HFFc6 (cell line): ENCODE results near the gene TNPO2. TPM values are rescaled to one million over a fixed set of nuclear protein-coding genes. Genes with fewer than 3 reads are reported as not detected.

ENCODE experiments used
- DNase-seq: peaks from one replicate; pipeline ENCODE4 v3.0.0-alpha.2; 2018
- H3K27ac Mint-ChIP-seq: 2 replicates; pipeline ENCODE4 v1.8.0; 2020; ENCODE audit warnings: mild to moderate bottlenecking, mixed read lengths
- H3K27me3 Mint-ChIP-seq: 2 replicates; pipeline ENCODE4 v1.8.0; 2021; ENCODE audit warnings: mild to moderate bottlenecking, moderate library complexity, mixed read lengths; ENCODE audit not compliant: insufficient read depth
- H3K36me3 Mint-ChIP-seq: 2 replicates; pipeline ENCODE4 v1.8.0; 2021; ENCODE audit warnings: low read depth, mixed read lengths
- H3K4me1 Mint-ChIP-seq: 2 replicates; pipeline ENCODE4 v1.8.0; 2020; ENCODE audit warnings: low read depth, mixed read lengths
- H3K4me3 Mint-ChIP-seq: 2 replicates; pipeline ENCODE4 v1.8.0; 2020; ENCODE audit warnings: mild to moderate bottlenecking, moderate library complexity, mixed read lengths
- H3K9me3 Mint-ChIP-seq: 2 replicates; pipeline ENCODE4 v1.8.0; 2020; ENCODE audit warnings: mild to moderate bottlenecking, mixed read lengths
- CTCF ChIP-seq: fragments of 200-600 bp; sonication (generic); IDR thresholded peaks from 2 replicates; pipeline ENCODE4 v1.5.0; 2021; ENCODE audit warnings: antibody characterized with exemption, mild to moderate bottlenecking
- total RNA-seq, 6 experiments: library from RNA; stranded (reverse); fragmentation: NEBNext Ultra II Directional; extraction: Animal tissue kit (Norgen Biotek cat#: 25700); gene quantifications; 2 replicates in 1 of 6; 3 replicates in 5 of 6; pipeline ENCODE4 v1.2.3, GENCODE V29; 2021

TNPO2 gene
- total RNA-seq, 6 experiments from 2014 or later, result 56.8 to 78.7 (median 66.0) TPM

GRCh38 chr19:12649941-12650340, 73.8 kb downstream of the TNPO2 start:
- H3K27me3 Mint-ChIP-seq, result no peaks in the 10 kb centered on the region
- peaks cover 24% of the 10 kb centered on the region for H3K36me3 Mint-ChIP-seq
- DNase-seq, result no peak
- no peak overlapping the region for H3K27ac Mint-ChIP-seq
- TF ChIP-seq CTCF, result no peak
- no peaks in the 10 kb centered on the region for H3K9me3 Mint-ChIP-seq
- H3K4me3 Mint-ChIP-seq, result no peak overlapping the region
- no peaks in the 10 kb centered on the region for H3K4me1 Mint-ChIP-seq

Other genes starting within 250 kb of the TNPO2 start
- 1 to 10 TPM in 5 of 6 experiments, under 1 TPM in 1; 0.99 to 1.7 (median 1.2) TPM for gene ZNF709, start 239.1 kb downstream of the TNPO2 start, total RNA-seq
- 1 to 10 TPM; 3.5 to 4.7 (median 4.2) TPM for gene ZNF564, start 172.4 kb downstream of the TNPO2 start, total RNA-seq
- 1 to 10 TPM; 5.4 to 9.2 (median 7.8) TPM for gene ZNF490, start 113.1 kb downstream of the TNPO2 start, total RNA-seq
- gene ZNF791, start 113.0 kb downstream of the TNPO2 start, total RNA-seq, result 10 to 100 TPM; 18.3 to 21.9 (median 19.0) TPM
- gene MAN2B1, start 57.2 kb downstream of the TNPO2 start, total RNA-seq, result 10 to 100 TPM; 49.9 to 69.9 (median 65.2) TPM
- gene WDR83, start 57.1 kb downstream of the TNPO2 start, total RNA-seq, result 10 to 100 TPM in 3 of 6 experiments, 1 to 10 TPM in 3; 8.6 to 13.3 (median 9.9) TPM
- 10 to 100 TPM; 53.3 to 69.2 (median 59.6) TPM for gene DHPS, start 42.1 kb downstream of the TNPO2 start, total RNA-seq
- not detected for gene GNG14, start 35.9 kb downstream of the TNPO2 start, total RNA-seq
- gene FBXW9, start 27.3 kb downstream of the TNPO2 start, total RNA-seq, result 1 to 10 TPM; 4.5 to 7.1 (median 5.4) TPM
- gene TRIR, start 10.8 kb upstream of the TNPO2 start, total RNA-seq, result 100 to 1,000 TPM; 147 to 189 (median 176) TPM
- 100 to 1,000 TPM in 5 of 6 experiments, 10 to 100 TPM in 1; 97.0 to 116 (median 107) TPM for gene GET3, start 13.6 kb upstream of the TNPO2 start, total RNA-seq
- not detected for gene BEST2, start 27.9 kb upstream of the TNPO2 start, total RNA-seq
- 10 to 100 TPM; 10.5 to 13.8 (median 11.5) TPM for gene HOOK2, start 51.6 kb upstream of the TNPO2 start, total RNA-seq
- gene JUNB, start 67.6 kb upstream of the TNPO2 start, total RNA-seq, result 10 to 100 TPM; 52.1 to 89.2 (median 83.8) TPM
- gene PRDX2, start 77.9 kb upstream of the TNPO2 start, total RNA-seq, result 100 to 1,000 TPM; 214 to 269 (median 229) TPM
- 10 to 100 TPM; 14.1 to 30.3 (median 25.6) TPM for gene THSD8, start 78.1 kb upstream of the TNPO2 start, total RNA-seq
- gene RNASEH2A, start 82.7 kb upstream of the TNPO2 start, total RNA-seq, result 10 to 100 TPM; 17.9 to 43.2 (median 37.7) TPM
- not detected for gene RTBDN, start 110.6 kb upstream of the TNPO2 start, total RNA-seq
- under 1 TPM in 3 of 6 experiments, not detected in 3; 0.09 to 0.34 (median 0.26) TPM for gene MAST1, start 114.6 kb upstream of the TNPO2 start, total RNA-seq
- 10 to 100 TPM; 26.0 to 33.5 (median 28.4) TPM for gene DNASE2, start 157.5 kb upstream of the TNPO2 start, total RNA-seq
- not detected for gene KLF1, start 163.3 kb upstream of the TNPO2 start, total RNA-seq
- gene GCDH, start 167.2 kb upstream of the TNPO2 start, total RNA-seq, result 10 to 100 TPM; 20.6 to 24.6 (median 21.1) TPM
- 1 to 10 TPM in 3 of 6 experiments, under 1 TPM in 3; 0.28 to 1.7 (median 0.91) TPM for gene SYCE2, start 195.4 kb upstream of the TNPO2 start, total RNA-seq
- 100 to 1,000 TPM in 1 of 6 experiments, 10 to 100 TPM in 5; 87.8 to 101 (median 90.4) TPM for gene FARSA, start 209.8 kb upstream of the TNPO2 start, total RNA-seq
- gene CALR, start 214.7 kb upstream of the TNPO2 start, total RNA-seq, result 1,000 to 10,000 TPM; 1,716 to 2,461 (median 2,371) TPM
- 100 to 1,000 TPM; 108 to 140 (median 129) TPM for gene RAD23A, start 221.9 kb upstream of the TNPO2 start, total RNA-seq
- gene GADD45GIP1, start 233.3 kb upstream of the TNPO2 start, total RNA-seq, result 10 to 100 TPM; 34.3 to 54.3 (median 46.9) TPM
- not detected for gene DAND5, start 245.6 kb upstream of the TNPO2 start, total RNA-seq